SIG-M5 (cell line): ENCODE measurements around the gene NMRK2.
"Not testable (repeated sequence)": the region's sequence is repeated elsewhere in the genome, so short reads cannot be mapped to it uniquely, and the experiment has no call there.

ENCODE experiments used
- DNase-seq: peaks from one replicate; lab custom pipeline; 2025; lab: John Stamatoyannopoulos, UW

Gene NMRK2

DNA sequence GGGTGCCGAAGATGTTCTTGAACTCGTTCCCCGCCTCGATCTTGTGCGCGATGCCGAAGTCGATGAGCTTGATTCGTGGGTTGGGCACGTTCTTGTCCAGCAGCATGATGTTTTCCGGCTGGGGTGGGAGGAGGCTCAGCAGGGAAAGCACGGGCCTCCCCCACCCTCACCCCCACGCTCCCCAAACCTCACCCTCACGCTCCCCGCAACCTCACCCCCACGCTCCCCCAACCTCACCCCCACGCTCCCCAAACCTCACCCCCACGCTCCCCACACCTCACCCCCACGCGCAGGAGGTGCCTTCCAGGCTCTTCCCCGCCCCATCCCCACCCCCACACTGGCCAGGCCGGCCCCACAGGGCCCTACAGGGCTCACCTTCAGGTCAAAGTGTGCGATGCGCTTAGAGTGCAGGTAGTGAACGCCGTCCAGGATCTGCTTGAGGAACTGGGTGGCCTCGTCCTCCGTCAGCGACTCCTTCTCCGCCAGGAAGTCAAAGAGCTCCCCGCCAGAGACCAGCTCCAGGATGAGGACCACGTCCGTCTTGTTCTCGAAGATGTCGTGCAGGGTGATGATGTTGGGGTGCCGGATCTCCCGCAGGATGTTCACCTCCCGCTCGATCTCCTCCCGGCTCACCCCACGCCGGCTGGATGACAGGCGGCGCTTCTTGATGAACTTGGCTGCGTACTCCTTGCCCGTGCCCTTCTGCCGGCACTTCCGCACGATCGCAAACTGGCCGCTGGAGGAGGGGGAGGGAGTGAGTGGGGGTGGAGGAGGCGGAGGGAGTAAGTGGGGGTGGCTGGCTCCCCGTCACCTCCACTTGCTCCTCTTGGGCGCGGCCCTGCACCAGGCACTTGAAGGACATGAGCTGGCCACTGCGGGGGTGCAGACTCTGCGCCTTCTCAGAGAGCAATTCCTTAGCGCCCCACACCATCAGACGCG, 31.7 kb downstream of the NMRK2 start:
- no peak for DNase-seq

DNA sequence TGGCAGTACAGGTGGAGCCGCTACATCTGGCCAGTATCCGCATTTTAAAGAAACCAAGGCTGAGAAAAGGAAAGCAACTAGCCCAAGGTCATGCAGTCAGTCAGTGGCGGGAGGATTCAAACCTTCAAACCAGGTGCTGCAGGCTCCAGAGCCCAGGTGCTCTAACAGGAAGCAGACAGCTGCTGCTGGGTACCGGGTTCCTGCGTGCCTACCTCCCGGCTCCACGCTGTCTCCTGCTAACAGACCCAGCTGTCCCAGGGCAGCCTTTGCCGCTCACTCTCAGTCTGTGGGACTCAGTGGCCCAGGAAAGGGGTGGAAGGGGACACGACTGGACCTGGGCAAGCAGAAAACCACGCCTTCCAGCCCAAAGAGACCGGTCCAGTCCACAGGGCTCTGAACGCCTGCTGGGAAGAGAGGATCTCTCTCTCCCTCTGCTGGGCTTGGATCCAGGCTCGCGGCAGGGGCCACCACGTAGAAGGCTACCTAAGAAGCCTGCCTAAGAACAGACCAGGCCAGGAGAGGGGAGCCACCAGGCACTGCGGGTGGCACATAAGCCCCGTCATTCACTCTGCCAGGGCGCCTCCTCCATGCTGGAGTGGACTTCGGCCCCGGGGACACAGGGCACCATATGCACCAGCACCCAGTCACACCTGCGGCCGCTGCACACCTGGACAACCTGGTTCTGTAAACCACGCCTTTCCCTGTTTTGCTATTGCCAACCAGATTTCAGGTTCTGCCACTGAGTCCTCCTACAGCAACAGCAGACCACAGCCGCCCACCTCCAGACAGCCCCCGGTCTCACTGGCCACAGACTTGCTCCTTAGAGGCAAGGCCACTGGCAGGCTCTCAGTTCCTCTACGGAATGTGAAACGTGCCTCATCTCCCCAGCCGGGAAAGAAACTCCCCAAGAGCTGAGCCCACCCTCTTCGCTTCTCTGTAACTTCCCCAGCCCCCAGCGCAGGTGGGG, 33.5 kb downstream of the NMRK2 start:
- DNase-seq, result no peak

DNA sequence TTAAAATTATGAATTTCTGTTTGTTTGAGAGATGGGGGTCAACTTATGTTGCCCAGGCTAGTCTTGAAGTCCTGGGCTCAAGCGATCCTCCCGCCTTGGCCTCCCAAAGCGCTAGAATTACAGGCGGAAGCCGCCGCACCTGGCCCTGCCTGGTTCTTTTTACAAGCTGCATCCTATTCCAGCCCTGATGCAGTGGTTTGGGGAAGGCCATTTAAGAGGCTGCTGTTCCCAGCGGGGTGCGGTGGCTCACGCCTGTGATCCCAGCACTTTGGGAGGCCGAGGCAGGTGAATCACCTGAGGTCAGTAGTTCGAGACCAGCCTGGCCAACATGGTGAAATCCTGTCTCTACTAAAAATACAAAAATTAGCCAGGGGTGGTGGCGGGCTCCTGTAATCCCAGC, 35.1 kb downstream of the NMRK2 start:
- DNase-seq, result not testable (repeated sequence)

DNA sequence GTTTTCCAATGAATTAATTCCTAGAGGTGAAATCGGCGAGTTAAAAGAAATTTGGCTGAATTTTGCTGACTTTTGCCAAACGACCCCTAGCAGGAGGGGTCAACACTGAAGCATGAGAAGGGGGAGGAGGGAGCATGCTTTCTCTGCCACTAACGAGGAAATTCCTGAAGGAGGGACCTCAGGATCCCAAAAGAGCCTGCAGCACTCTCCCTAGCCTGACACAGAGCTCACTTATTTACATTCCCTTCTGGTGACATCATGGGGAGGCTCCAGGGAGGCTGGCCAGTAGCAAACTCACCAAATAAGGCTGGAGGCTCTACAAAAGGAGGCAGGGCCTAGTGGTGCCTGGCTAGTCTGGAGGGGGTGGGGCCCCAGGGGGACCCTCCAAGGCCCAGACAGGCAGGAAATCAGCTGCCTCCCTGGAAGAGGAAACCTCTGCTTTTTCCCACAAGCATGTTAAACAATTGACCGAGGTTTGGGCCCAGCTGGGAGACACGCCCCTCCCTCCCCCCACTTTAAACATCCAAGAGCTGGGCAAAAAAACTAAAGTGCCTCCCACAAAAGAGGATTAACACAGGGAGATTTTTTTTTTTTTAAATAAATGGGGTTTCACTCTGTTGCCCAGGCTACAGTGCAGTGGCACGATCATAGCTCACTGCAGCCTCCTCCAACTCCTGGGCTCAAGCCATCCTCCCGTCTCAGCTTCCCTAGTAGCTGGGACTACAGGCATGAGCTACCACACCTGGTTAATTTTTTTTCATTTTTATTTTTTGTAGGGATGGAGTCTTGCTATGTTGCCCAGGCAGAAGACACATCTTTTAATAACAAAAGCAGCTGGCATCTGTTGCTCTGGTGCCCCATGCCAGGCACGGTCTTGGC, 35.9 kb downstream of the NMRK2 start:
- DNase-seq, result no peak

DNA sequence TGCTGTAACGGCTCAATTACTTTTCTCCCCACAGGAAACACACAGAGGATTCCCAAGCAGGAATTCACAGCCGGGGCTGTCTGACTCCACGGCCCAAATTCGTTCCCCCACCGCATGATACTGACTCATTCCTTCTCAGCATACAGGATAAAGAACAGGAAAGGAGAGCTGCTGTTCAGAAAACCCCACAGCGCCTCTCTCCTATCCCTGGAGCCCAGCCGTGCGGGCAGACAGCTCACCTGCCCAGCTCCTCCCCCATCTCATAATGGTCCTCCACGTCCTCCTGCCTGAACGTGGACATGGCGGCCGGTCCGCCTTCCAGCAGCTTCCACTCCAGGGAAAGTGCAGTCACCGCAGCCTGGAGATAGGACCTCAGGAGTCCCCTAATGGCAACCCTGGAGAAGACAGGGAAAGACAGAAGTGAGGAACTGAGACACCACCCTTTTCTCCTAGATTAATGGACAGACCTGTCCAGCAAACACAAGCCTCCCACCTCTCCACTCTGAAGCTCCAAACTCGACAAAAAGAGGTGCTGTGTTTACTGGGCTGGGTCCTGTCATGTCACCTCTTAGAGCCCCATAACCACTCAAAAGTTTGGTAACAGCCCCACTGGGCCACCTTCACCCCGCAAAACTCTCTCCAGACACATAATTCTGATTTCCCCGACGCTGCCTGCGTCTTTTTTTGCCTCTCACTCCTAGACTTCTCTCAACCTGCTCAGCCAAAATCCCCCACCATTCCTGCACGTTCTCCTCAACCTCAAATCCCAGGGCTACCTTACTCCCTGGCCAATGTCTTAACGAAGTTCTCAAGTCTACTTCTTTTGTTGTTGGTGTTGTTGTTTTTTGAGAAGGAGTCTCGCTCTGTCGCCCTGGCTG, 36.8 kb downstream of the NMRK2 start:
- DNase-seq, result no peak

DNA sequence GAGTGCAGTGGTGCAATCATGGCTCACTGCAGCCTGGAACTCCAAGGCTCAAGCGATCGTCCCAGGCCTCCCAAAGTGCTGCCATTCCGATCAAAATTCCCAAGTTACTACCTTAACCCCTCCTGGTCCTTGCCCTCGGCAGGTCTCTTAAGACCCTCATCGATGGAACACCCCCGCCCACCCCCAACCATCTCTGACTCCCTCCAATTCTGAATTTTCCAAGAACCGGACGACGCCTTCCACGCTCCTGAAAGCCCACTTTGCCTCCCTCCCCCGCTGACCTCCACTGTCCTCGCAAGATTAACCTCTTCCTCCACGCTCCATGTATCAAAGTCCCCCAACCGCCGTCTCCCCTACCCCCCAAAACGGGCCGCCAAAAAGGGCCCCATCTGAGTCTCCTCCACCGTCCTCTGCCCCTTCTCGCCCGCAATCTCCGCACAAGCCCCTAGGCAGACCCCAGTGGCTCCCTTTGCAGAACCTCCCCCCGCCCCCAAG, 37.5 kb downstream of the NMRK2 start:
- no peak for DNase-seq

DNA sequence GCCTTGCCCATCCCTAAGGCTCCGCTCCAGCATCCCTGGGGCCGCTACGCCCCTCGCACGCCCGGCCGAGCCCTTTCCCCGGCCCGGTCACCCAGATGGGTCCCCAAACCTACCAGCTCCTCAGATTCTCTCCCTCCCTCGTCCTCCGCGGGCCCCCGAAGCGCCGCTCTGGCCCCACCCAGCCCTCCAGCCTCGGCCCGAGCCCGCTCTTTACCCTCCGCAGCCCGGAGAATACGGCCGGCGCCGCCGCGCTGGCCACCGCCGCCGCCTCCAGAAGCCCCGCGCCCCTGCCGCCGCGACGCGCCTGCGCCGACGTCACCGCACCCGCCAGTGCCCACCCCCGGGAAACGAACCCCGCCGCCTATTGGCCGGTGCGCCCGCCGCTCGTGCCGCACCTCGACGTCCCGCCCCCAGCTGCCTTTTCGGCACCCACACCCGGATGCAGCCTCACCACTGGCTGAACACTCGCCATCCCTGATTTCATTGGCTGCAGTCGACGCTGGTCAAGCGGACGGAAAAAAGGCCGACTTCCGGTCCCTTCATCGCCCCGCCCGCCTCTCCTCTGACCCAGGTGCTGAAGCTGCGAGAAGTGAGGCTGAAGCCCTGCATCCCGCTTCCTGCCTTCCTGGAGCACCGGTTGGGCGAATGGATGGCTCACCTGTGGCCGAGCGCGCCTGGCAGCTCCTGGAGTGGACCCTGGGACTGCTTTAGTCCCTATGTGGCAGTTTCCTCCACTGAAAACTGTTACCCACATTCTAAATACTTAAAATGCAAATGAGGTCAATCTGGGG, 38.1 kb downstream of the NMRK2 start, which contains the start of gene DAPK3:
Gene DAPK3, minus strand, starts transcription at position 292 of the 791 bp plus-strand sequence. CDS start 1,364 bp downstream, outside the sequence.
- peak; percentile 85 for DNase-seq

DNA sequence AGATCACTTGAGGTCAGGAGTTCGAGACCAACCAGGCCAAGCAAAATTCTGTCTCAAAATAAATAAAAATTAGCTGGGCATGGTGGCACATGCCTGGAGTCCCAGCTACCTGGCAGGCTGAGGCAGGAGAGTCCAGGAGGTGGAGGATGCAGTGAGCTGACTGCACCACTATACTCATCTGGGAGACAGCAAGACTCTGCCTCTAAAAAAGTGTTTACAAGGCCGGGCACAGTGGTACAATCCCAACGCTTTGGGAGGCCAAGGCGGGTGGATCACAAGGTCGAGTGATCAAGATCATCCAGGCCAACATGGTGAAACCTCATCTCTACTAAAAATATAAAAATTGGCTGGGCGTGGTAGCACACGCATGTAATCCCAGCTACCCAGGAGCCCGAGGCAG, 42.3 kb downstream of the NMRK2 start:
- no peak for DNase-seq

DNA sequence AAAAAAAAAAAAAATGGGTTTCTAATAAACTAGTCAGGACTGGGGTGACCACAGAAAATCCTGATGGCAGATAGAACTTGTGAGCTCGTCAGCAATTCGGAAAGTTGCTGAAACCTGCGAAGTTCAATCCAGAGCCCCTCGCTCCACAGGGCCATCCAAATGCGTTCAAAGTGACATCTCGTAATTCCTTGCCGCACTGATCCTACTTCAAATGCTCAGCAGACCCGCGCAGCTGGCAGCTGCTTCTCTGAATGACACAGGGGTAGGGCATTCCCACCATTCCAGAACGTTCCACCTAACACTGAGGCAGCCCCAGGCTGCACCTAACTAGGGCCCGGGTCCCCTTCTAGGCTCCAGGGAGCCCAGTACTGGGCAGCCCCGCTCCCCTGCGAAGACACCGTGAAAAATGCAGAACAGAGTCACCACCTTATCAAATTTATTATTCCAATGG, 42.8 kb downstream of the NMRK2 start:
- no peak for DNase-seq

DNA sequence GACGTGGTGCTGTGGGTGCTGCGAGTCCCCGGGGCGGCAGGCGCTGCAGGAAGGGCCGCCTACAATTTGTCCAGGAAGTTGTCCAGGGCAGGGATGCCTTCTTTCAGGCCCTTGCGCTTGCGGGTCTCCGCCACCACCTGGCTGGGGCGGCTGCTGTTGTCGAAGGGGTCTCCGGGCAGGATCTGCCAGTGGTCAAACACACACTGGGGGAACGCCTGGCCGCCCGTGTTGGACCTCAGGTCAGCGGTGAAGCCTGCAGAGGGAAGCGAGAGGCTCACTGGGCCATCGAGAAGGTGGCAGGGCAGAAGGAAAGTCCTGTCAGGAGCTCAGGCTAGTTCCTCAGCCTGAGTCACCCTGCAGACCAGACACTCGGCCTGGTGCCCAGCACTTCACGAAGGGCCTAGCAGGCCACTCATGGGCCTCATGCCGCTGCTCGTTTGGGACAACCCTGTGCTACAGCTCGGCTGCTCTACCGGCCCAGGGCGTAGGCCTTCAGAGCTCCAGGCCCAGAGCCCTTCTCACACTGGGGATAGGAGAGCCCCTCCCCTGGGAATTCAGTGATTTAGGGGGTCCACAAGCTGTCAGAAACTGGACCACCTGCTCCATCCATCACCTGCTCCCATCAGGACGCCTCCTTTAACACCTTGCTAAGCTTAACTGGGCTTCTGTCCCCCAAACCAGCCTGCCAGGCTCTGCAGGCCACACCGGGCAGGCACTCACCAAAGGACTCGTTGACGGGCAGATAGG, 43.8 kb downstream of the NMRK2 start:
- DNase-seq, result no peak

DNA sequence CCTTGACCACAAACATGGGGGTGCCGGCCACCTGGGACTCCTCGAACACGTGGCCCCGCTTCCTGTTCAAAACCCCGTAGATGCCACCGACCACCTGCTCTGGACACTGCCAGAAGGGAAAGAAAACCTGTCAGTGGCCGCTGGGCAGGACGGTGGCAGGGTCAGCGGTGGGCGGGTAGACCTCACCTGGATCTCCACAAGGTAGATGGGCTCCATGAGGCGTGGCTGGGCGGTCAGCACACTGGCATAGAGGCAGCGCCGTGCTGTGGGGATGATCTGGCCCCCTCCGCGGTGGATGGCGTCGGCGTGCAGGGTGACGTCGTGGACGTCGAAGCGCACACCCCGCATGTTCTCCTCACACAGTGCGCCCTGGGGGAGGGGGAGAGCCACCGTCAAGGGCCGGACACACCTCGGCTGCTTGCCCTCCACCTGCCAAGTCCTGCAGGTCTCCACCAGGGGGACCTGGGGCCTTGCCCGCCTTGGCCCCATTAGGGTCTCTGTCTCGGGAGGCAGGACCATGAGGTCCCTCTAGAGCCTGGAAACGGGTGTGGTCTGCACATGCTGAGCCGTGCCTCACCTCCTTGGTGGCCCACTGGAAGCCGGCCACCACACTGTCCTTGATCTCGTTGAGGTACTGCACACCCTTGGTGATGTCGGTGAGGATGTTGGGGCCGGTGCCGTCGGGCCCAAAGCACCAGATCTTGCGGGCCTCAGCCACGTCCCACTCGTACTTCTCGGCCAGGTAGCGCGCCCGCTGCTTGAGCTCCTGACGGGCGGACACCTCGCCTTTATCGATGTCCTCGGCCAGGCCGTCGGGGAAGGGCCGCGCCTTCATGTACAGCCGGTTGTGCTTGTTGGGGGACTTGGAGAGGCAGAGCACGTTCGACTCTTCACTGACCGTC, 44.6 kb downstream of the NMRK2 start:
- no peak for DNase-seq

DNA sequence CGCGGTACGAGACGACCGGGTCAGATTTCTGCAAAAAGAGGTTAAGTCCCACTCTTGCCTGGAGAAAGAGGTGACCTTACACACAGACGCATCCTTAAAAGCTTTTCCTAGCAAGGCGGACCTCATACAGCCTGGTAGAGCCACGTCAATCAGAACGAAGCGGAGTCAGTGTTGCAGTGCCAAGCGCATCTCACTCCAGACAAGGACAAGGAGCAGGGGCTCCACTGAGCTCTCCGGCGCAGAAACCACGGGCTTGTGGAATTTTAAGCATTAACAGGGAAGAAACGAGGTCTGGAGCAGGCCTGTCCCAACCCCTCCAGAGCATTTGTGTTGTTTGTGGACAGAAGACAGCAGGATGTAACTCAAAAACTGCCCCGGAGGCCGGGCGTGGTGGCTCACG, 45.3 kb downstream of the NMRK2 start:
- DNase-seq, result no peak

DNA sequence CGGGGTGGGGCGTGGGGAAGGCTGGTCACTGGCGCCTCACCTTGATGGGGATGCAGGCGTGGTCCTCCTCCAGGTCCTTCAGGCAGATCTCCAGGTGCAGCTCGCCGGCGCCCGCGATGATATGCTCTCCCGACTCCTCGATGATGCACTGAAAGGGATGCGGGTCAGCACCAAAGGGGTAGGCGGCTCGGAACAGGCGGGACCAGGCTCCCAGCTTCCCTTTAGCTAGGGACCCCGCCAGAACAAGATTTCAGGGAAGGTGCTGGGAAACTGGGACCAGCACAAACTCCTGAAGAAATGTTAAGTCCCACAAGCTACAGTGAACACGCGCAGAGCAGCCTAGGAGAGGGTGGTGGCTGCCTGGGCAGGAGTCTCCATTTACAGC, 46.4 kb downstream of the NMRK2 start:
- DNase-seq, result no peak

DNA sequence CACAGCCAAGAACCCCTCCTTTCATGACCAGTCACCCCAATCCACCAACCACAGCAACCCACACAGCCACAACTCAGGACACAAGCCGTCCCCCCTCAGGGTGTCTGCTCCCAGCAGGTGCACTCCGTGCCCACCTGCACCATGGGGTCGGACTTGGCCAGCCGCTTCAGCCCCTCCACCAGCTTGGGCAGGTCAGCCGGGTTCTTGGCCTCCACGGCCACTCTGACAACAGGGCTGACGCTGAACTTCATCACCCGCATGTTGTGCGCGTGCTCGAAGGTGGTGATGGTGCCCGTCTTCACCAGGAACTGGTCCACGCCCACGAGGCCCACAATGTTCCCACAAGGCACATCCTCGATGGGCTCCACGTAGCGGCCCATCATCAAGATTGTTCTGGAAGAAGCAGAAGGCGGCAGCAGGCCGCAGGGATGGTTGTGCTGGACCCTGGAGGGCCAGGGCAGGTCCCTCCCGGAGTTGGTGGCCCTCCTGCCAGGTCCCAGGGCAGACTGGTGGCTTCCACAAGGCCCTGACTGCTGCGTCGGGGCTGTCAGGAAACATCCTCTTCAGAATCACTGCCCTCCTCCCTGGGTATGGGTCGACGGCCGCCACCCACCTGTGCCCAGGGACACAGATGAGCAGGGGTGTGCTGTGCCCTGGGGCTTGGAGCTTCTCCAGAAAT, 46.9 kb downstream of the NMRK2 start:
- DNase-seq, result no peak

DNA sequence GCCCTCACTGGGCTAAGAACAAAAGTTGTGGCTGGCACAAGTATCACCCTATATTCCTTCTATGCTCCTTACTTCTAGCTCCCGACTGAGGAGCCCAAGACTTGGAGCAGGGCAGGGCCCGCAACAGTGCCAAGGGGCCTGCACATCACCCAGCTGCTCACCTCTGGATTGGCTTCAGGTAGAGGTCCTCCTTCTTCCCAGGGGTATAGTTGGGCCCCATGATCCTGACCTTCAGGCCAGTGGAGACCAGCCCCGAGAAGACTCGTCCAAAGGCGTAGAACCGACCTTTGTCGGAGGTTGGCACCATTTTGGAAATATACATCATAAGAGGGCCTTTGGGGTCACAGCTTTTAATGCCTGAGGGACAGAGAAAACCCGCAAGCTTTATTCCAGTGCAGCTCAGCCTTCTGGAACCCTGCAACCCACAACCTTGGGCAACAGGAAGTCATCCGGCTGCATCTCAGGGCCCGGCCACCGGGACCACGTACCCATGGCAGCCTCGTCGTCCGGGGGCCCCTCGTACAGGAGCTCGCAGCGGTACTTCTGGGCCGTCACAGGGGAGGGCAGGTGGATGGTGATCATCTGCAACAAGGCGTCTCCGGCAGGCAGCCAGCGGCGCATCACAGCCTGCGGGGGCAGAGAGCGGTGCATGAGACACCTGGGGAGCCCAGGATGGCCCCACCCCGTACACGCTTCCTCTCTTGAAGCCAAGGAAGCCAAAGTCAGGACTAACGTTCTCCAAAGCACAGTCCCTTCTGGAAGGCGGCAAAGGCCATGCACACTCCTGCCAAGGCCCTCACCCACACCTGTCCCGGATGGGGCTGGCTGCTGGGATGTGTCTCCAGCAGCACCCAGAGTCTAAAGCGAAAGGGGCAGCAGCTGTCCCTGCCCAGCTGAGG, 47.7 kb downstream of the NMRK2 start:
- no peak for DNase-seq

DNA sequence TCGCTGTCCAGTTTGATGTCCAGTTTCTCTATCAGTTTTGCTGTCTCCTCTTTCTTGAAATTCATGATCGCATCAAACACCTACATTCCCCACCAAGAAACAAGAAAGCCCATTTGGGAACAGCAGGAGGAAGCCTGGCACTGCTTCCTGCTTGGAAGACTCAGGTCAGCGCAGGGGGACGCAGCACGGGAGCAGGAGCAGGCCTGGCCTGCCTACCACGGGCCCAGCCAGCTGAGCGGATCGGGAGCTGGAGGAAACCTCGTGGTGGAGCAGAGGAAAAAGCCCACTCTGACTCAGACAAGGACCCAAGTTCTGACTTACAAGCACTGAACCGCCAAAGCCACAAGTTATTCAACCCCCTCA, 48.5 kb downstream of the NMRK2 start:
- no peak for DNase-seq
